Neural cell (in vitro differentiated cells): ENCODE data around the gene SUPT3H. TPM values are rescaled to one million over a fixed set of nuclear protein-coding genes. Genes with fewer than 3 reads are reported as not detected.

Experiments
- H2AFZ ChIP-seq: fragments of 200-600, 300-800 bp; sonication (generic), shearing (Covaris generic); 2 replicates; pipeline ENCODE4 v1.6.0; 2014; ENCODE audit warnings: low read depth, mild to moderate bottlenecking, antibody characterized with exemption, low read length, moderate library complexity
- H3F3A ChIP-seq: fragments of 200-600 bp; shearing (Covaris generic); 2 replicates; pipeline ENCODE4 v1.6.1; 2016; ENCODE audit warnings: mild to moderate bottlenecking, moderate library complexity, mixed read lengths, antibody characterized with exemption, low read length; ENCODE audit not compliant: insufficient read depth, poor library complexity, severe bottlenecking
- H3K27ac ChIP-seq: fragments of 200-600, 300-800 bp; sonication (generic), shearing (Covaris generic); 2 replicates; pipeline ENCODE4 v1.5.1; 2014; ENCODE audit warnings: mild to moderate bottlenecking, low read length, moderate library complexity
- H3K27me3 ChIP-seq: fragments of 300-800, 200-600 bp; sonication (generic), shearing (Covaris generic); 2 replicates; pipeline ENCODE4 v1.6.0; 2014; ENCODE audit warnings: mild to moderate bottlenecking, low read depth, low read length, moderate library complexity; ENCODE audit not compliant: insufficient read depth
- H3K36me3 ChIP-seq: fragments of 300-800, 200-600 bp; sonication (generic), shearing (Covaris generic); 2 replicates; pipeline ENCODE4 v1.5.1; 2014; ENCODE audit warnings: mild to moderate bottlenecking, antibody characterized with exemption, low read length, moderate library complexity; ENCODE audit not compliant: insufficient read depth
- H3K4me2 ChIP-seq: fragments of 300-800, 200-600 bp; sonication (generic), shearing (Covaris generic); 2 replicates; pipeline ENCODE4 v1.6.0; 2014; ENCODE audit warnings: mild to moderate bottlenecking, low read length
- H3K4me3 ChIP-seq: fragments of 300-800, 200-600 bp; sonication (generic), shearing (Covaris generic); 2 replicates; pipeline ENCODE4 v1.5.1; 2014; ENCODE audit warnings: mild to moderate bottlenecking, low read length, moderate library complexity
- H3K79me2 ChIP-seq: fragments of 200-600 bp; shearing (Covaris generic); replicated peaks from 2 replicates; pipeline ENCODE4 v1.6.0; 2014; ENCODE audit warnings: mild to moderate bottlenecking, low read length, moderate library complexity; ENCODE audit not compliant: insufficient read depth
- H3K9ac ChIP-seq: fragments of 300-800, 200-600 bp; sonication (generic), shearing (Covaris generic); 2 replicates; pipeline ENCODE4 v1.6.1; 2016; ENCODE audit warnings: mild to moderate bottlenecking, low read length, mixed read lengths
- H3K9me2 ChIP-seq: fragments of 200-600 bp; shearing (Covaris generic); 2 replicates; pipeline ENCODE4 v1.6.1; 2016; ENCODE audit warnings: mild to moderate bottlenecking, low read length, mixed read lengths; ENCODE audit not compliant: insufficient read depth
- H3K9me3 ChIP-seq: fragments of 200-600, 300-800 bp; sonication (generic), shearing (Covaris generic); 2 replicates; pipeline ENCODE4 v1.6.1; 2016; ENCODE audit warnings: mild to moderate bottlenecking, mixed run types, low read length, moderate library complexity, mixed read lengths
- H4K20me1 ChIP-seq: fragments of 200-600 bp; shearing (Covaris generic); 2 replicates; pipeline ENCODE4 v1.6.1; 2016; ENCODE audit warnings: mild to moderate bottlenecking, mixed run types; ENCODE audit not compliant: insufficient read depth
- CTCF ChIP-seq: fragments of 450-650 bp; IDR thresholded peaks from 2 replicates; pipeline ENCODE4 v1.5.1; 2014; ENCODE audit warnings: antibody characterized with exemption, mild to moderate bottlenecking, moderate library complexity; ENCODE audit not compliant: poor library complexity, severe bottlenecking
- EP300 ChIP-seq: fragments of 450-650 bp; conservative IDR thresholded peaks from 2 replicates; pipeline ENCODE4 v1.6.1; 2014; ENCODE audit warnings: antibody characterized with exemption, mild to moderate bottlenecking, moderate library complexity; ENCODE audit not compliant: poor library complexity, severe bottlenecking
- EZH2 ChIP-seq: fragments of 200-600, 300-800 bp; shearing (Covaris generic), sonication (generic); IDR thresholded peaks from 2 replicates; pipeline ENCODE4 v1.6.1; 2014; ENCODE audit warnings: antibody characterized with exemption, low read length, borderline replicate concordance, mild to moderate bottlenecking; ENCODE audit not compliant: insufficient read depth, poor library complexity, severe bottlenecking
- MXI1 ChIP-seq: fragments of 450-650 bp; conservative IDR thresholded peaks from 2 replicates; pipeline ENCODE4 v1.6.1; 2014; ENCODE audit warnings: antibody characterized with exemption, mild to moderate bottlenecking; ENCODE audit not compliant: poor library complexity, severe bottlenecking
- POLR2AphosphoS5 ChIP-seq: IDR thresholded peaks from 2 replicates; pipeline ENCODE4 v1.6.1; 2012
- RAD21 ChIP-seq: fragments of 450-650 bp; conservative IDR thresholded peaks from 2 replicates; pipeline ENCODE4 v1.6.1; 2014; ENCODE audit warnings: antibody characterized with exemption, mild to moderate bottlenecking, moderate library complexity
- REST ChIP-seq: IDR thresholded peaks from 2 replicates; pipeline ENCODE4 v1.6.1; 2012; ENCODE audit warnings: borderline replicate concordance
- SMC3 ChIP-seq: fragments of 450-650 bp; conservative IDR thresholded peaks from 2 replicates; pipeline ENCODE4 v1.6.1; 2014; ENCODE audit warnings: antibody characterized with exemption, mild to moderate bottlenecking, moderate library complexity; ENCODE audit not compliant: poor library complexity
- TAF1 ChIP-seq: IDR thresholded peaks from 2 replicates; pipeline ENCODE4 v1.6.1; 2012; ENCODE audit warnings: low read depth
- polyA plus RNA-seq: library from polyadenylated mRNA; depleted of rRNA; stranded (reverse); fragments of >200 nt; gene quantifications from 2 replicates; pipeline ENCODE4 v1.2.3, GENCODE V29; 2014

Gene SUPT3H
- polyA plus RNA-seq, 1 donor from 2014 or later = 6.8 TPM

GRCh38 chr6:44854712-44855443 lies 522.9 kb downstream of the SUPT3H start:
- H2AFZ ChIP-seq = no peak overlapping the region
- no peak overlapping the region for H3K27ac ChIP-seq
- H3K79me2 ChIP-seq = no peaks in the 10 kb centered on the region
- H3K27me3 ChIP-seq = no peaks in the 10 kb centered on the region
- H3K9ac ChIP-seq = no peak overlapping the region
- H3F3A ChIP-seq = no peaks in the 10 kb centered on the region
- H3K36me3 ChIP-seq = no peaks in the 10 kb centered on the region
- no peaks in the 10 kb centered on the region for H4K20me1 ChIP-seq
- H3K9me3 ChIP-seq = no peaks in the 10 kb centered on the region
- TF ChIP-seq EZH2 = no peak
- no peak for TF ChIP-seq RAD21
- TF ChIP-seq MXI1 = no peak
- no peak for TF ChIP-seq CTCF
- no peak for TF ChIP-seq SMC3
- no peak for TF ChIP-seq TAF1
- no peak for TF ChIP-seq REST
- TF ChIP-seq EP300 = no peak
- TF ChIP-seq POLR2AphosphoS5 = no peak
- H3K4me3 ChIP-seq = no peak overlapping the region
- no peak overlapping the region for H3K4me2 ChIP-seq
- H3K9me2 ChIP-seq = no peaks in the 10 kb centered on the region

GRCh38 chr6:44851176-44851575 lies 526.6 kb downstream of the SUPT3H start:
- TF ChIP-seq RAD21 = no peak
- no peak for TF ChIP-seq CTCF
- TF ChIP-seq MXI1 = no peak
- no peak for TF ChIP-seq REST
- no peak for TF ChIP-seq SMC3
- TF ChIP-seq EP300 = no peak
- no peak for TF ChIP-seq POLR2AphosphoS5
- TF ChIP-seq EZH2 = no peak
- TF ChIP-seq TAF1 = no peak
- Histone ChIP-seq H3K36me3 (no peaks in the 10 kb centered on the region), H3K27me3 (no peaks in the 10 kb centered on the region), H3K79me2 (no peaks in the 10 kb centered on the region), H4K20me1 (no peaks in the 10 kb centered on the region), H3K4me3 (no peak overlapping the region), H3K27ac (no peak overlapping the region), H2AFZ (no peak overlapping the region), H3F3A (no peaks in the 10 kb centered on the region), H3K9me2 (no peaks in the 10 kb centered on the region), H3K9me3 (no peaks in the 10 kb centered on the region), H3K4me2 (no peak overlapping the region), H3K9ac (no peak overlapping the region)
